ENCODE data around the gene FNDC3B.

FNDC3B gene

GRCh38 chr3:172448661-172449465, 409.5 kb downstream of the FNDC3B start:
- H3K27me3 ChIP-seq (ENCODE audit: low read length): no peaks in the 10 kb centered on the region

DNA sequence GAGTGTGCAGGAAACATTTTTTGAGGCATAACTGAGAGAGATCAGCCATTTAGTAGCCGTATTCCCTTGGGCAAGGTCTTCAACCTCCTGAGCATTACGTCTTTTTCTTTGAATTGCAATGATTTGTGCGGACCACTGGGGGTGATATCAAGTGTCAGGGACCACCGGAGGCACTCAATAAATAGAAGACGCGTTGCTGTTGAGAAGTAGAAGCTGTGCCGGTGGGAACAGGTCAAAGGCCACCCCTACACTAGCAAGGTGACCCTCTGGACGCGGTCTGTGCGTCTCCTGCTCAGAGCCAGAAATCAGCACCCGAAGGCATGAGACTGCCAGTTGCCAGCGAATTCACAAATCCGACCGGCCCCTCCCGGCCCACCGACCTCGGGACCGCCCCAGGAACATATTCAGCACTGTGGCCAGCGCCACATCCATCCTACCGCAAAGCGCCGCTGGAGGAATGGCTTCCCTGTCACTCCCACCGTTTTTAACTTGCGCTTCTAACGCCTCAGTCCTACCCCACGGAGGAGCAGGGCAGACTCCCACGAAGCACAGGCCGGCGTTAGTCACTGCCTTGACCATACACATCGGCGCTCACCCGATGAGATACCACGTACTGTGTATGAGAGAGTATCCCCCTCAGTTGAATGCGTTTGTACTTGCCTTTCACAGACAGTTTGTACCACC, 410.2 kb downstream of the FNDC3B start:
- no peak overlapping the region for H3K9ac ChIP-seq (ENCODE audit: low read length)
- no peaks in the 10 kb centered on the region for H3K9me2 ChIP-seq (replicated peaks; ENCODE audit: insufficient read depth, low read length)
- H3K4me3 ChIP-seq (ENCODE audit: insufficient read depth, low read length, poor library complexity, severe bottlenecking): no peak overlapping the region
- H4K20me1 ChIP-seq (ENCODE audit: low read depth, low read length): no peaks in the 10 kb centered on the region
- no peaks in the 10 kb centered on the region for H3F3A ChIP-seq (ENCODE audit: insufficient read depth)
- H3K36me3 ChIP-seq (ENCODE audit: low read length): no peaks in the 10 kb centered on the region
- no peaks in the 10 kb centered on the region for H3K27me3 ChIP-seq (ENCODE audit: low read length)
- no peak overlapping the region for H3K4me2 ChIP-seq (ENCODE audit: low read depth, low read length, poor library complexity, severe bottlenecking)
- no peaks in the 10 kb centered on the region for H3K9me3 ChIP-seq (ENCODE audit: insufficient read depth, low read length)
- no peak overlapping the region for H3K27ac ChIP-seq (ENCODE audit: low read depth, low read length)
- H3K79me2 ChIP-seq (ENCODE audit: insufficient read depth, low read length): no peaks in the 10 kb centered on the region
- no peak overlapping the region for H2AFZ ChIP-seq (ENCODE audit: low read depth, low read length, severe bottlenecking)
- TF ChIP-seq CTCF (IDR thresholded peaks at IDR 0.05; ENCODE audit: insufficient read depth, low read length, poor library complexity, severe bottlenecking): no peak
- TF ChIP-seq EZH2phosphoT487 (conservative IDR thresholded peaks at IDR 0.05; ENCODE audit: low read length): no peak

More at GRCh38 chr3:172448661-172449465, 409.5 kb downstream of the FNDC3B start:
- H3F3A ChIP-seq (ENCODE audit: insufficient read depth): no peaks in the 10 kb centered on the region
- no peaks in the 10 kb centered on the region for H3K79me2 ChIP-seq (ENCODE audit: insufficient read depth, low read length)
- H3K4me2 ChIP-seq (ENCODE audit: low read depth, low read length, poor library complexity, severe bottlenecking): no peak overlapping the region
- H3K9me2 ChIP-seq (replicated peaks; ENCODE audit: insufficient read depth, low read length): no peaks in the 10 kb centered on the region
- no peak overlapping the region for H2AFZ ChIP-seq (ENCODE audit: low read depth, low read length, severe bottlenecking)
- H3K4me3 ChIP-seq (ENCODE audit: insufficient read depth, low read length, poor library complexity, severe bottlenecking): no peak overlapping the region
- H3K9me3 ChIP-seq (ENCODE audit: insufficient read depth, low read length): no peaks in the 10 kb centered on the region
- no peak overlapping the region for H3K27ac ChIP-seq (ENCODE audit: low read depth, low read length)
- H3K36me3 ChIP-seq (ENCODE audit: low read length): no peaks in the 10 kb centered on the region
- no peak for TF ChIP-seq CTCF (IDR thresholded peaks at IDR 0.05; ENCODE audit: insufficient read depth, low read length, poor library complexity, severe bottlenecking)
- no peak for TF ChIP-seq EZH2phosphoT487 (conservative IDR thresholded peaks at IDR 0.05; ENCODE audit: low read length)
- H3K9ac ChIP-seq (ENCODE audit: low read length): no peak overlapping the region
- no peaks in the 10 kb centered on the region for H4K20me1 ChIP-seq (ENCODE audit: low read depth, low read length)

Measured in SU-DHL-6 (cell line).